ENCODE results near the gene ITPK1.

- TF ChIP-seq SUZ12 (IDR thresholded peaks at IDR 0.05; ENCODE audit: unreplicated experiment), result no peak
- TF ChIP-seq ELK1 (IDR thresholded peaks at IDR 0.05; ENCODE audit: low read depth, low read length), result no peak
- TF ChIP-seq YY1 (IDR thresholded peaks at IDR 0.05; ENCODE audit: low read depth, low read length), result no peak
- no peak for TF ChIP-seq ESRRA (IDR thresholded peaks at IDR 0.05; ENCODE audit: low read length)
- TF ChIP-seq REST (IDR thresholded peaks at IDR 0.05; ENCODE audit: low read depth, low read length), result no peak
- TF ChIP-seq POLR2A (IDR thresholded peaks at IDR 0.05; ENCODE audit: low read depth, low read length), result no peak
- no peak for TF ChIP-seq MXI1 (IDR thresholded peaks at IDR 0.05; ENCODE audit: low read depth, low read length)
- TF ChIP-seq, protein P1, sequence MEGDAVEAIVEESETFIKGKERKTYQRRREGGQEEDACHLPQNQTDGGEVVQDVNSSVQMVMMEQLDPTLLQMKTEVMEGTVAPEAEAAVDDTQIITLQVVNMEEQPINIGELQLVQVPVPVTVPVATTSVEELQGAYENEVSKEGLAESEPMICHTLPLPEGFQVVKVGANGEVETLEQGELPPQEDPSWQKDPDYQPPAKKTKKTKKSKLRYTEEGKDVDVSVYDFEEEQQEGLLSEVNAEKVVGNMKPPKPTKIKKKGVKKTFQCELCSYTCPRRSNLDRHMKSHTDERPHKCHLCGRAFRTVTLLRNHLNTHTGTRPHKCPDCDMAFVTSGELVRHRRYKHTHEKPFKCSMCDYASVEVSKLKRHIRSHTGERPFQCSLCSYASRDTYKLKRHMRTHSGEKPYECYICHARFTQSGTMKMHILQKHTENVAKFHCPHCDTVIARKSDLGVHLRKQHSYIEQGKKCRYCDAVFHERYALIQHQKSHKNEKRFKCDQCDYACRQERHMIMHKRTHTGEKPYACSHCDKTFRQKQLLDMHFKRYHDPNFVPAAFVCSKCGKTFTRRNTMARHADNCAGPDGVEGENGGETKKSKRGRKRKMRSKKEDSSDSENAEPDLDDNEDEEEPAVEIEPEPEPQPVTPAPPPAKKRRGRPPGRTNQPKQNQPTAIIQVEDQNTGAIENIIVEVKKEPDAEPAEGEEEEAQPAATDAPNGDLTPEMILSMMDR (IDR thresholded peaks at IDR 0.05 in 2 of 3, conservative IDR thresholded peaks at IDR 0.05 in 1 of 3; ENCODE audit: control insufficient read depth in 2 of 3, extremely low read depth in 1 of 3, insufficient read depth in 1 of 3, low read depth in 3 of 3, low read length in 3 of 3), result peak in 1 of 3 experiments; percentile 12; a peak in 1 of 6 replicates
- no peak for TF ChIP-seq HDAC6 (IDR thresholded peaks at IDR 0.05; ENCODE audit: unreplicated experiment)
- no peak for TF ChIP-seq ZNF384 (IDR thresholded peaks at IDR 0.05; ENCODE audit: borderline replicate concordance, low read depth, low read length)
Observed at GRCh38 chr14:93104961-93105360, 10.8 kb downstream of the ITPK1 start.

All from GM12878 (cell line).